GM13976 (cell line): ENCODE data around the gene NXPH2.

ENCODE experiments used
- DNase-seq: peaks from one replicate; pipeline ENCODE4 v3.0.0; 2012; ENCODE audit warnings: low spot score
- in situ Hi-C: fragments of 300-500 bp; cut with MboI; formaldehyde crosslinking; loops from one replicate; pipeline ENCODE4 v1.12.0; 2022; ENCODE audit warnings: low sequenced_read_pairs, mixed read lengths, inconsistent platforms; ENCODE audit not compliant: unreplicated experiment
- TF ChIP-seq, protein P1 (sequence below): IDR thresholded peaks from 2 replicates; pipeline ENCODE4 v1.5.1; 2012; ENCODE audit warnings: borderline replicate concordance, mild to moderate bottlenecking; ENCODE audit not compliant: insufficient read depth; ENCODE audit errors: extremely low read depth, missing control alignments, control extremely low read depth

NXPH2 gene

GRCh38 chr2:138637061-138637460 is 143.1 kb downstream of the NXPH2 start:
- in situ Hi-C loops, result no loop called here
- no peak for DNase-seq
- TF ChIP-seq, protein P1, sequence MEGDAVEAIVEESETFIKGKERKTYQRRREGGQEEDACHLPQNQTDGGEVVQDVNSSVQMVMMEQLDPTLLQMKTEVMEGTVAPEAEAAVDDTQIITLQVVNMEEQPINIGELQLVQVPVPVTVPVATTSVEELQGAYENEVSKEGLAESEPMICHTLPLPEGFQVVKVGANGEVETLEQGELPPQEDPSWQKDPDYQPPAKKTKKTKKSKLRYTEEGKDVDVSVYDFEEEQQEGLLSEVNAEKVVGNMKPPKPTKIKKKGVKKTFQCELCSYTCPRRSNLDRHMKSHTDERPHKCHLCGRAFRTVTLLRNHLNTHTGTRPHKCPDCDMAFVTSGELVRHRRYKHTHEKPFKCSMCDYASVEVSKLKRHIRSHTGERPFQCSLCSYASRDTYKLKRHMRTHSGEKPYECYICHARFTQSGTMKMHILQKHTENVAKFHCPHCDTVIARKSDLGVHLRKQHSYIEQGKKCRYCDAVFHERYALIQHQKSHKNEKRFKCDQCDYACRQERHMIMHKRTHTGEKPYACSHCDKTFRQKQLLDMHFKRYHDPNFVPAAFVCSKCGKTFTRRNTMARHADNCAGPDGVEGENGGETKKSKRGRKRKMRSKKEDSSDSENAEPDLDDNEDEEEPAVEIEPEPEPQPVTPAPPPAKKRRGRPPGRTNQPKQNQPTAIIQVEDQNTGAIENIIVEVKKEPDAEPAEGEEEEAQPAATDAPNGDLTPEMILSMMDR, result no peak

DNA sequence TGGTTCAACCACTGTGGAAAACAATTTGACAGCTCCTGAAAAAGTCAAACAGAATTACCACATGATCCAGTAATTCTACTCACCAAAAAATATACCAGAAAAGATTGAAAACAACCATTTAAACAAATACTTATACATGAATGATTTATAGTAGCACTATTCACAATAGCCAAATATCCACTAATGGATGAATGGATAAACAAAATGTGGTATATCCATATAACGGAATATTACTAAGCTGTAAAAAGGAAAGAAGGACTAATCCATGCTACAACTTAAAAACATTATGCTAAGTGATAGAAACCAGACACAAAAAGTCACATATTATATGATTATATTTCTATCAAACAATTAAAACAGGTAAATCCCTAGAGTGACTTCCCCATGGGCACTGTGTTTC is 147.1 kb downstream of the NXPH2 start:
- DNase-seq, result no peak
- in situ Hi-C loops, result no loop called here
- TF ChIP-seq, protein P1, result no peak

DNA sequence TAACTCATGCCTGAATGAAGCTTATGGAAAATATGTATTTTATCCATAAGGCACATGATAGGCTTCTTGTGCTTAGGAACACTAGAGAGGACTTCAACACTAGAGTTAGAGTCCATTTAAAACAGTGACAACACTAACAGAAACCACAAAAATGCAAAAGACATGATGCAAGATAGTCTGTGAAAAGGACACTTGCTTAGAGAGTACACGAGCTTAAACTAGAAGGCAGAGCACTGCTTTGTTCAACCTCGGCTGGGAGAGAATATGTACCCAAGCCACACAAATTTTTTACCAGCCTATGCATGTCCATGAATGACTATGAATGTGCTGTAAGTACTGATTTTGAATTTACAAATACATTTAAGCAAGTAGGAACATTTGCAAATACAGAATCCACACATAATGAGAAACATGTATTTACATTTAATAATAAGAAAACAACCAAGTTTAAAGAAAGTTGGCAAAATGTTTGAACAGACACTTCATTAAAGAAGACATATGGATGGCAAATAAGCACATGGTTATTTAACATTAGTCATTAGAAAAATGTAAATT is 148.0 kb downstream of the NXPH2 start:
- no peak for DNase-seq
- in situ Hi-C loops, result no loop called here
- TF ChIP-seq, protein P1, result no peak

DNA sequence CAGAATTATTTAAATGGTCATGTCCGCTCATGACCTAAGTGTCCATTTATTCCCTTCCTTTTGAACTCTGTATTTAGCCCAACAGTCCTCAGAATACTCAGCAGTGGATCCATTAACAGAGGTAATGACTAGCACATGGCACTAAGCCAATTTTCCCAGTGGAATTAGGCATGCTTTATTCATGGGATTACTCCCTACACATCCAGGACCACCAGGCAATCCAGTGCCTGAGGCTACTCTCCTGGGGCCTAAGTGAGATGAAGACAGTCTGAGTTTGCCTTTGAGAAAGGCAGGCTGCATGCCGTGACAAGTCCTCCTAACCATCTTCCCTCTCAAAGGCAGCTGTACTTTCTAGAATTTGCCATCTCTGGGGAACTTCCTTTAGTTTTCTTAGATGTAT is 150.0 kb downstream of the NXPH2 start:
- TF ChIP-seq, protein P1, result no peak
- no peak for DNase-seq
- in situ Hi-C loops, result no loop called here

DNA sequence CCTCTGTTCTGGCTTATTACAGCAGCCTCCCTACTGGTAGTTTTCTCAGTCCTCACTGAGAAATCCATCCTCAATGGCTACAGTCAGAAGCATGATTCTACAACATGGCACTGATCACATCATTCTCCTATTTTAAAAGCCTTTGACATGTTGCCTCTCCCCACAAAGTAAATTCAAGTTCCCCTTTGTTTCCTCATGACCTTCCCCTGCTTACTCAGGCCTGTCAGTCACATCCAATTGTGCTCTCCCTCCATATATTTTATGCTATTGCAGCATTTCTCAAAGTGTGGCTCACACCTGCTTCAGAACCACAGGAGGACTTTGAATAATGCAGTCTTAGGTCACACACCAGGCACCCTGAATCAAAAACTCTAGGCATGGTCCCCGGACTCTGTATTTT is 154.0 kb downstream of the NXPH2 start:
- TF ChIP-seq, protein P1, result no peak
- no peak for DNase-seq
- in situ Hi-C loops, result no loop called here

- in situ Hi-C loops, result no loop called here
- DNase-seq, result no peak
- TF ChIP-seq, protein P1, result no peak
These were observed 157.6 kb downstream of the NXPH2 start for GRCh38 chr2:138622613-138623012.

GRCh38 chr2:138621139-138621538 is 159.1 kb downstream of the NXPH2 start:
- in situ Hi-C loops, result no loop called here
- TF ChIP-seq, protein P1, result no peak
- DNase-seq, result no peak
